Neural cell (in vitro differentiated cells): ENCODE results near the gene TBC1D10A.

ENCODE experiments used
- EP300 ChIP-seq: fragments of 450-650 bp; conservative IDR thresholded peaks from 2 replicates; pipeline ENCODE4 v1.6.1; 2014; ENCODE audit warnings: antibody characterized with exemption, mild to moderate bottlenecking, moderate library complexity; ENCODE audit not compliant: poor library complexity, severe bottlenecking
- EZH2 ChIP-seq: fragments of 200-600, 300-800 bp; shearing (Covaris generic), sonication (generic); IDR thresholded peaks from 2 replicates; pipeline ENCODE4 v1.6.1; 2014; ENCODE audit warnings: antibody characterized with exemption, low read length, borderline replicate concordance, mild to moderate bottlenecking; ENCODE audit not compliant: insufficient read depth, poor library complexity, severe bottlenecking
- MXI1 ChIP-seq: fragments of 450-650 bp; conservative IDR thresholded peaks from 2 replicates; pipeline ENCODE4 v1.6.1; 2014; ENCODE audit warnings: antibody characterized with exemption, mild to moderate bottlenecking; ENCODE audit not compliant: poor library complexity, severe bottlenecking
- POLR2AphosphoS5 ChIP-seq: IDR thresholded peaks from 2 replicates; pipeline ENCODE4 v1.6.1; 2012
- RAD21 ChIP-seq: fragments of 450-650 bp; conservative IDR thresholded peaks from 2 replicates; pipeline ENCODE4 v1.6.1; 2014; ENCODE audit warnings: antibody characterized with exemption, mild to moderate bottlenecking, moderate library complexity
- REST ChIP-seq: IDR thresholded peaks from 2 replicates; pipeline ENCODE4 v1.6.1; 2012; ENCODE audit warnings: borderline replicate concordance
- TAF1 ChIP-seq: IDR thresholded peaks from 2 replicates; pipeline ENCODE4 v1.6.1; 2012; ENCODE audit warnings: low read depth
- TF ChIP-seq, protein P1 (sequence below): fragments of 450-650 bp; IDR thresholded peaks from 2 replicates; pipeline ENCODE4 v1.5.1; 2014; ENCODE audit warnings: antibody characterized with exemption, mild to moderate bottlenecking, moderate library complexity; ENCODE audit not compliant: poor library complexity, severe bottlenecking

- TF ChIP-seq, protein P1, sequence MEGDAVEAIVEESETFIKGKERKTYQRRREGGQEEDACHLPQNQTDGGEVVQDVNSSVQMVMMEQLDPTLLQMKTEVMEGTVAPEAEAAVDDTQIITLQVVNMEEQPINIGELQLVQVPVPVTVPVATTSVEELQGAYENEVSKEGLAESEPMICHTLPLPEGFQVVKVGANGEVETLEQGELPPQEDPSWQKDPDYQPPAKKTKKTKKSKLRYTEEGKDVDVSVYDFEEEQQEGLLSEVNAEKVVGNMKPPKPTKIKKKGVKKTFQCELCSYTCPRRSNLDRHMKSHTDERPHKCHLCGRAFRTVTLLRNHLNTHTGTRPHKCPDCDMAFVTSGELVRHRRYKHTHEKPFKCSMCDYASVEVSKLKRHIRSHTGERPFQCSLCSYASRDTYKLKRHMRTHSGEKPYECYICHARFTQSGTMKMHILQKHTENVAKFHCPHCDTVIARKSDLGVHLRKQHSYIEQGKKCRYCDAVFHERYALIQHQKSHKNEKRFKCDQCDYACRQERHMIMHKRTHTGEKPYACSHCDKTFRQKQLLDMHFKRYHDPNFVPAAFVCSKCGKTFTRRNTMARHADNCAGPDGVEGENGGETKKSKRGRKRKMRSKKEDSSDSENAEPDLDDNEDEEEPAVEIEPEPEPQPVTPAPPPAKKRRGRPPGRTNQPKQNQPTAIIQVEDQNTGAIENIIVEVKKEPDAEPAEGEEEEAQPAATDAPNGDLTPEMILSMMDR = no peak
- TF ChIP-seq POLR2AphosphoS5 (no peak), EP300 (no peak), EZH2 (no peak), MXI1 (no peak), RAD21 (no peak), TAF1 (no peak), REST (no peak)
These were observed 59.1 kb downstream of the TBC1D10A start for GRCh38 chr22:30267382-30268302.
